Muscle of leg (tissue), 11 donors: Measurements from ENCODE around the gene DNM1. TPM values are rescaled to one million over a fixed set of nuclear protein-coding genes. Genes with fewer than 3 reads are reported as not detected.
"Not testable (repeated sequence)": the region's sequence is repeated elsewhere in the genome, so short reads cannot be mapped to it uniquely, and the experiment has no call there.

ENCODE experiments used
- DNase-seq: peaks from one replicate; pipeline ENCODE4 v3.0.0; 2013
- H3K27ac ChIP-seq: one replicate; pipeline ENCODE4 v1.5.1; 2013; ENCODE audit warnings: mild to moderate bottlenecking, low read length, control low read depth
- H3K27me3 ChIP-seq: one replicate; pipeline ENCODE4 v1.6.1; 2013; ENCODE audit warnings: low read length; ENCODE audit not compliant: control insufficient read depth, insufficient read depth
- H3K36me3 ChIP-seq: one replicate; pipeline ENCODE4 v1.6.1; 2013; ENCODE audit warnings: low read length; ENCODE audit not compliant: control insufficient read depth, insufficient read depth
- H3K4me1 ChIP-seq: one replicate; pipeline ENCODE4 v1.6.1; 2013; ENCODE audit warnings: low read length; ENCODE audit not compliant: control insufficient read depth, insufficient read depth
- H3K4me3 ChIP-seq: one replicate; pipeline ENCODE4 v1.5.1; 2013; ENCODE audit warnings: low read length, control low read depth
- H3K9me3 ChIP-seq: replicated peaks from 2 replicates; pipeline ENCODE4 v1.6.1; 2013; ENCODE audit warnings: low read depth, low read length; ENCODE audit not compliant: control insufficient read depth
- WGBS: methylation state at CpG from one replicate; pipeline ENCODE4 v1.1.5; 2013; ENCODE audit warnings: missing lambda C conversion rate; ENCODE audit not compliant: insufficient coverage; 5-methylcytosine and 5-hydroxymethylcytosine counted together
- polyA plus RNA-seq, 8 donors: library from polyadenylated mRNA; unstranded; fragments of 120-200 nt; gene quantifications; one replicate each; pipeline versions ENCODE4 v1.2.1 to v1.2.3, GENCODE V29; 2013; ENCODE audit warnings: inconsistent platforms in 1 of 8, low replicate concordance in 1 of 8; ENCODE audit not compliant: insufficient read length in 8 of 8, insufficient read depth in 1 of 8
- total RNA-seq: library from RNA; stranded (reverse); fragments of 120-200 nt; gene quantifications from one replicate; pipeline ENCODE4 v1.2.4, GENCODE V29; 2013

DNM1 gene
- total and polyA plus RNA-seq, 9 donors, result 18.5 to 75.6 (median 44.6) TPM

- Histone ChIP-seq H3K36me3 (peaks cover 31% of the 10 kb centered on the region), H3K9me3 (no peaks in the 10 kb centered on the region), H3K4me1 (no peaks in the 10 kb centered on the region), H3K27ac (no peak overlapping the region), H3K4me3 (no peak overlapping the region), H3K27me3 (no peaks in the 10 kb centered on the region)
- no peak for DNase-seq
- WGBS, result 86% methylated on average over 4 of the region's 7 CpGs
Observed at GRCh38 chr9:128224877-128225276, 21.7 kb downstream of the DNM1 start.

GRCh38 chr9:128225770-128226411, 22.7 kb downstream of the DNM1 start:
- Histone ChIP-seq H3K27me3 (no peaks in the 10 kb centered on the region), H3K9me3 (no peaks in the 10 kb centered on the region), H3K4me1 (no peaks in the 10 kb centered on the region), H3K4me3 (no peak overlapping the region), H3K27ac (no peak overlapping the region), H3K36me3 (peaks cover 25% of the 10 kb centered on the region)
- WGBS, result 72% methylated on average over 14 of the region's 19 CpGs
- no peak for DNase-seq

- Histone ChIP-seq H3K36me3 (peaks cover 24% of the 10 kb centered on the region), H3K4me1 (no peaks in the 10 kb centered on the region), H3K27me3 (no peaks in the 10 kb centered on the region), H3K27ac (no peak overlapping the region), H3K9me3 (no peaks in the 10 kb centered on the region), H3K4me3 (no peak overlapping the region)
- DNase-seq, result no peak
- WGBS, result no CpG with 5 or more reads among the region's 5 CpGs
Observed at GRCh38 chr9:128226412-128226801, 23.2 kb downstream of the DNM1 start.

- not testable (repeated sequence) for H3K4me3 ChIP-seq, H3K27ac ChIP-seq, H3K9me3 ChIP-seq, H3K27me3 ChIP-seq, H3K4me1 ChIP-seq, DNase-seq, H3K36me3 ChIP-seq
- WGBS, result 93% methylated on average over 2 of the region's 7 CpGs
Observed at GRCh38 chr9:128230897-128231296, 27.7 kb downstream of the DNM1 start.

- Histone ChIP-seq H3K4me1 (no peaks in the 10 kb centered on the region), H3K27ac (peak overlapping the region; percentile 72), H3K27me3 (no peaks in the 10 kb centered on the region), H3K36me3 (no peaks in the 10 kb centered on the region), H3K4me3 (no peak overlapping the region), H3K9me3 (no peaks in the 10 kb centered on the region)
- peak; percentile 93 for DNase-seq
- WGBS, result 60% methylated on average over 12 of the region's 16 CpGs
Observed at GRCh38 chr9:128231638-128232527, 28.7 kb downstream of the DNM1 start.

GRCh38 chr9:128232528-128233428, 29.6 kb downstream of the DNM1 start:
- no peak for DNase-seq
- 63% methylated on average over 12 of the region's 22 CpGs for WGBS
- Histone ChIP-seq H3K9me3 (no peaks in the 10 kb centered on the region), H3K27ac (peak overlapping the region; percentile 72), H3K36me3 (no peaks in the 10 kb centered on the region), H3K4me3 (no peak overlapping the region), H3K4me1 (no peaks in the 10 kb centered on the region), H3K27me3 (no peaks in the 10 kb centered on the region)

- H3K27ac ChIP-seq, result no peak overlapping the region
- no peaks in the 10 kb centered on the region for H3K9me3 ChIP-seq
- no peaks in the 10 kb centered on the region for H3K4me1 ChIP-seq
- H3K36me3 ChIP-seq, result no peaks in the 10 kb centered on the region
- DNase-seq, result no peak
- WGBS, result 84% methylated on average over 27 of the region's 28 CpGs
- H3K4me3 ChIP-seq, result no peak overlapping the region
- no peaks in the 10 kb centered on the region for H3K27me3 ChIP-seq
Observed at GRCh38 chr9:128233817-128234406, 30.7 kb downstream of the DNM1 start.

GRCh38 chr9:128242124-128242523, 38.9 kb downstream of the DNM1 start:
- H3K27me3 ChIP-seq, result no peaks in the 10 kb centered on the region
- peaks cover 21% of the 10 kb centered on the region for H3K36me3 ChIP-seq
- peaks cover 49% of the 10 kb centered on the region for H3K4me1 ChIP-seq
- no CpG with 5 or more reads among the region's 4 CpGs for WGBS
- peak overlapping the region; percentile 98 for H3K27ac ChIP-seq
- DNase-seq, result no peak
- H3K4me3 ChIP-seq, result no peak overlapping the region
- no peaks in the 10 kb centered on the region for H3K9me3 ChIP-seq

GRCh38 chr9:128242828-128243214, 39.6 kb downstream of the DNM1 start:
- Histone ChIP-seq H3K27me3 (no peaks in the 10 kb centered on the region), H3K4me3 (no peak overlapping the region), H3K27ac (peak overlapping the region; percentile 98), H3K36me3 (peaks cover 28% of the 10 kb centered on the region), H3K4me1 (peaks cover 54% of the 10 kb centered on the region), H3K9me3 (no peaks in the 10 kb centered on the region)
- 14% methylated on average over 1 of the region's 7 CpGs for WGBS
- peak; percentile 89 for DNase-seq
